NOMO-1 treated with DMSO at 0.1 percent for 48 hours (cell line): ENCODE results near the gene SNX10.
A peak's percentile ranks its signal among the peaks of the same experiment; 100 is the strongest.
"Not testable (repeated sequence)": the region's sequence is repeated elsewhere in the genome, so short reads cannot be mapped to it uniquely, and the experiment has no call there.

Experiments
- DNase-seq: peaks from one replicate; lab custom pipeline; 2025; ENCODE audit not compliant: unreplicated experiment; lab: John Stamatoyannopoulos, UW

The SNX10 gene, protein sequence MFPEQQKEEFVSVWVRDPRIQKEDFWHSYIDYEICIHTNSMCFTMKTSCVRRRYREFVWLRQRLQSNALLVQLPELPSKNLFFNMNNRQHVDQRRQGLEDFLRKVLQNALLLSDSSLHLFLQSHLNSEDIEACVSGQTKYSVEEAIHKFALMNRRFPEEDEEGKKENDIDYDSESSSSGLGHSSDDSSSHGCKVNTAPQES

DNA sequence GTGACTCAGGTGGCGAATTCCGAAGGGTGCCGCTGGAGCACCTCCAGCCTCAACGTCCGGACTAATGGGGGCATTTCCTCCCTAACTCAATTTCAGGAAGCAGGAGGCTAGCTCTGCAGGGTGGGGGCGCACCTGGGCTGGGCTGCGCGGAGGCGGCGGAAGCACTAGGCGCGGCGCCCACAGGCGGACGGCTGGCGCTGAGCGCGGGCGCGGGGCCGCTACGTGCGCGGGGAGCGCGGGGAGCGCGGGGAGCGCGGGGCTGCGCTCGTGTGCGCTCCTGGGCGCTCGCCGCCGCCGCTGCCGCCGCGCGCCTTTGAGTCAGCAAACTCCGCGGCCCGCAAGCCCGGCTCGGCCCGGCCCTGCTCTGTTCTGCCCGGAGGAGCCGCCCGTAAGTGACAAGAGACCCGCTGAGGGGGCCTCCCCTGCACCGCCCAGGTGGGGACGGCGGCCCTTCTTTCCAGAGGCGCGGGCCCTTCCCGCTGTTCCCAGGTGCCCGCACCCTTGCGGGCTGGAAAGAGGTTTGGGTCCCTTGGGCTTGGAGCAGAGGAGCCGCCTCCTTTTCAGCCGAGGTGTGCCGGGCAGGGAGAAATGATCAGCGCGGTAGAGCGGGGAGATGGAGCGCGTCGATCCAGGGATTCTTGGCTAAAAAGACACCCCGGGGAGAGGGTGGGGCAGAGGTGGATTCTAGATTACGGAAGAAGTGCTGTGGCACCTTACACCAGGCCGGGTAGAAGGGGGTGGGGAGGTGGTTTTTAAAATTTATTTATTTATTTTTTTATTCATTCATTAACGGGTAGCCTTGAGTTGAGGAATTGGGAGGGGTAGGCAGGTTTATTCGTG lies at the start of gene SNX10:
SNX10 (plus strand) TSS at position 164 of the 840 bp plus-strand sequence. CDS start 54,581 bp downstream, outside the sequence.
- peak; percentile 69 for DNase-seq

DNA sequence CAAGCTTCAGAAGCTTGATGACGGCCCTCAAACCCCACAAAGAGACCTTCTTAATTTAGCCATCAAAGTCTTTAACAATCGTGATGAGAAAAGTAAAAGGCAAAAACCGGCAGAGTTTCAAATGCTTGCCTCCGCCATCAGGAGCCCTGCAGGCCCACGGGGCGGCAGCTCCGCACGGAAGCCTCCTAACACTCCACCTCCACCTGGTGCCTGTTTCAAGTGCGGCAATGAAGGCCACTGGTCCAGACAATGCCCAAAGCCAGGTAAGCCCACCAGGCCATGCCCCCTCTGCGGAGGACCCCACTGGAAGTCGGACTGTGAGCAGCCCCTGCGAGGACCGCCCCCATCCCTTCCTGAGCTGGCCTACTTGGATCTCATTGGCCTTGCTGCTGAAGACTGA lies 46.5 kb upstream of the SNX10 start:
- DNase-seq, result no peak

DNA sequence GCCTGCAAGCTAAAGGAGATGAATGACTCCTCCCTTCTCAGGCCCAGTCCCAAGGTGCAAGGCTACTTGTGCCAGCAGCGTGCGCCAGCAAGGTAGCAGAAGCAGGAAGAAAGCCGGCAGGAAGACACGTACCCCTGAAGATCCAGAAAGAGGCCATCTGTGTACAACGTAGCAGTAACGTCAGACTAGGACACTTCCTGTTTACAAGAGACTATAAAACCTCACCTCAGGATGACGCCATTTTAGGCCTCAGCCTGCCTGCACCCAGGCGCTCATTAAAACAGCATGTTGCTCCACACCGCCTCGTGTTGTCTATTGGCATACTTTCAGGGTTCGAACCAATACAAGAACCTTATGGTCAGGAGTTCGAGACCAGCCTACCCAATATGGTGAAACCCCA lies 41.4 kb upstream of the SNX10 start:
- no peak for DNase-seq

DNA sequence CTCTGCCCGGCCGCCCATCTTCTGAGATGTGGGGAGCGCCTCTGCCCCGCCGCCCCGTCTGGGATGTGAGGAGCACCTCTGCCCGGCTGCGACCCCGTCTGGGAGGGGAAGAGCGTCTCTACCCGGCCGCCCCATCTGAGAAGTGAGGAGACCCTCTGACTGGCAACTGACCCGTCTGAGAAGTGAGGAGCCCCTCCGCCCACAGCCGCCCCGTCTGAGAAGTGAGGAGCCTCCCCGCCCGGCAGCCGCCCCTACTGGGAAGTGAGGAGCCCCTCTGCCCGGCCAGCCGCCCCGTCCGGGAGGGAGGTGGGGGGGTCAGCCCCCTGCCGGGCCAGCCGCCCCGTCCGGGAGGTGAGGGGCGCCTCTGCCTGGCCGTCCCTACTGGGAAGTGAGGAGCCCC lies 29.8 kb upstream of the SNX10 start:
- not testable (repeated sequence) for DNase-seq

DNA sequence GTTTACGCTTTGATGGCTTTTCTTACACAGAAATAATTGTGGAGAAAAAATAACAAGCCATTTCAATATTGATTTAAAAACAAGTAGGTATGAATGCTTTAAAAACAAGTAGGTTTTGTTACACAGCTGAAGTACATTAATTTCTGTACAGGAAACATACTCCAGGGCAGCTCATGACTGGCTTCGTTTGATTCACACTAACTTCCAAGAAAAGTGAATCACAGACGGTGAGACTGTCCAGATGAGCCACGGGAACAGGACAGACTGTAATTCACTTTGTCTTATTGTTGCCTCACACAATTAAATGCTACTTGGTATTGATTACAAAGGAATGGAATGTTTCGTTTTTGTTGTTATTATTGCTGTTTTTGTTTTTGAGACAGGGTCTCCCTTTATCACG lies 26.6 kb upstream of the SNX10 start:
- no peak for DNase-seq

DNA sequence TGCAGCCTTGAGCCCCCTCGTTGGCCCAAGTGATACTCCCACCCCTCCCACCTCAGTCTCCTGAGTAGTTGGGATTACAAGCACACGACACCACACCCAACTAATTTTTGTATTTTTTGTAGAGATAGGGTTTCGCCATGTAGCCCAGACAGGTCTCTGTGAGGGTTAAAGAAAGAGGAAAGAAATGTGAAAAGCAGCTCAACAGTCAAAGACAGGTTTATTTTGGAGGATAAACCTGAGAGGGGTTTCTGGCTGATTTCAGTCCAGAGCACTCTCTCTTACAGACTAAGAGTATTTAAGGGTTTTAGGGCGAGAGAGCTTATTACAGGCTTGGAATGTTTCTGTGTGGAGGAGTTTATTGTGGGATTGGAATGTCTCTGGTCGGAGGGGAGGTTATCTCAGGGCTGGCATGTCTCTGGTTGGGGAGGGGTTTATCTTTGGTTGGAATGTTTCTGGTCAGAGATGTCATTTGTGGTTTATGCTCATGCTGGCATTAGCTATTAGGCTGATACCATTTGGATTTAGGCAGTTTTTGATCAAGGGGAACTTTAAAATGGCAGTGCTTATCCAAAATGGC lies 26.1 kb upstream of the SNX10 start:
- DNase-seq, result no peak

DNA sequence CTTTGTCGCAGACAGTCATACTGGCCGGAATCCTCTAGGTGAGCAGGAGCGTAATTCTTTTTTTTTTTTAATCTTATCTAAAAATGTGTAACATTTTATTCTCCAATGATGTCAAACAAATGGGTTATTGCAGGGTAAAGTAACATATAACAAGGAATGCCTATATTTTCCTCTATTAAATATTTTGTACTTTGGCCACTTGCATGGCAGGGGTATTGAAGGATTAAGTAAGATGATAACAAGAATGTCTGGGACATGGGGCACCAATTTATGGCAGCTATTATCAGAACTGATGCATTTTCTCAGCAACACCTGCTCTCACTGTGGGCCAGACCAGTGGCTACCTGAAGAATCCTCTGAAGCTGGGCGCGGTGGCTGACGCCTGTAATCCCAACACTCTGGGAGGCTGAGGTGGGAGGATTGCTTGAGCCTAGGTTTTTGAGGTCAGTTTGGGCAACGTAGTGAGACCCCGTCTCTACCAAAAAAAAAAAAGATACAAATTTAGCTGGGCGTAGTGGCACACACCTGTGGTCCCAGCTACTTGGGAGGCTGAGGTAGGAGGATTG lies 24.0 kb upstream of the SNX10 start:
- DNase-seq, result no peak

DNA sequence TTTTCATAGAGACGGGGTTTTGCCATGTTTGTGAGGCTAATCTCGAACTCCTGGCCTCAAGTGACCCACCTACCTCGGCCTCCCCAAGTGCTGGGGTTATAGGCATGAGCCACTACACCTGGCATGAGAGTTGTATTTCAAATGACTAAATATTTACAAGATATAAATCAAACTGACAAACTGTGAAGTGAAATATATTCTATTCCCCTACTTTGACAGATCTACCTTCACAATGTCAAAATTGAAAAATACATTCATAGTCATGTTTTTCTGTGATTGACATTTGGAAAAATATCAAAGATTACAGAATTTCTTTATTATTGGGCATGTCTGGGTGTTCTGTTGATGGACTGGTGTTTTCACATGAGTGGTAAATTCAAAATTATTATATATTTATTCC lies 16.4 kb upstream of the SNX10 start:
- no peak for DNase-seq

DNA sequence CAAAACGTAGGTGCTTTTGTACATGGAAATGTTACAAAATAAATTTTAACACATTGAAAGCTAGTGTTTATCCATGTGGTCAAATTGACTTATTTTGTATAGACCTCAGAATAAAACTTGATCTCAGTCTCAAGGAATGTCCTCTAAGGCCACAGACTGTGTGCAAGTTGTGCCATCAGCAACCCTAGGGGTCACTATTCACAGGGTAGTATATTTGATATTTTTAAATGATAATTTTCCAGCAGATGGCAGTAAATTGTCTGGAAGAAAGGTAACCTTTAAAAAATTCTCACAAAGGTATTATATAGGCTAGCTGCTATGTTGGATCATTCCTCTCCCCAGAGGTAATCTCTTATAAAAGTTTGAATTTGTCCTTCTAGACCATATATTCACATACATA lies 12.9 kb upstream of the SNX10 start:
- peak; percentile 63 for DNase-seq

DNA sequence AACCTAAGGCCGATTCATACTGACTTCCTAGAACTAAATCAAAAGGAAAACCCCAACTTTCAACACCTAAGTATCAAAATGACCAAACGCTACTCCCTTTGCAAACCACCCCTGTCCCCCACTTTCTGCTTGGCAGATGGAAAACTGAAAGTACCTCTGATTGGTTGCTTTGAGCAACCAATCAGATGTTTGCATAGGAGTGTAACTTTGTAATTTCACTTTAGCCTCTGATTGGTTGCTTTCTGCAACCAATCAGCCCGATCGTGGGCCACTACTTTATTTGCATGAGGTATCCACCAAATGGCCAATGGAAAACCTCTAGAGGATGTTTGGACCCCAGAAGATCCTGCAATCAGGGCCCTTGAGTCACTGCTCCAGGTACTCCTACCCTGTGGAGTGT lies 12.3 kb upstream of the SNX10 start:
- no peak for DNase-seq

DNA sequence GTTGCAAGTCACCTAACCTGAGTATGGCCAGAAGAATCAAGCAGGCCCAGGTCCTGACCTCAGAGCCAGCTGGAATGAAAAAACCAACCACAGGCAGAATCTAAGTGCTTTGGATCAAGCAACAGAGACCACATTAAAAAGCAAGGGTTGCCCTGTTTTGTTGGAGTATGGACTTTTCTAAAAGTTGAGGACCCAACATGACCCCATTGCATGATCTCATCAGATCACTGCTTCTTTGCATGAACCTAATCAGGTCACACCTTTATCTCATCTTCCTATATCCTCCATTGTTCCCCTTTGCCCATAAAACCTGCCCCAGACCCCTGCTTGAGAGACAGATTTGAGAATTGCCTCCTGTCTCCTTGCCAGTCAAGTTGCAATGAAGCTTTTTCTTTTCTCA lies 11.6 kb upstream of the SNX10 start:
- DNase-seq, result no peak

DNA sequence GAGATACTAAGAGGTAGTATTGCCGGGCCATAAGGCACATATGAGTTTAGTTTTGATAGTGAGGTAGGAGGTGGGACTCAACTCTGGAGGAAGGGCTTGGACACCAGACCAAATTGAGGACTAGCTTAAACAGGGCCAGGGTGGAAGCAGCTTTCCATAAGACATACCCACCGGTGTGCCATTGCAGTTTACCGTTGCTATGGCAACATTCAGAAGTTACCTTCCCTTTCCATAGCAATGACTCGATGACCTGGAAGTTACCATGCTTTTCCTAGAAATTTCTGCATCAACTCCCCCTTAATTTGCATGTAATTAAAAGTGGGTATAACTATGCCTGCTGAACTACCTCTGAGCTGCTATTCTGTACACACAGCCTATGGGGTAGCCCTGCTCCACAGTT lies 10.9 kb upstream of the SNX10 start:
- no peak for DNase-seq

DNA sequence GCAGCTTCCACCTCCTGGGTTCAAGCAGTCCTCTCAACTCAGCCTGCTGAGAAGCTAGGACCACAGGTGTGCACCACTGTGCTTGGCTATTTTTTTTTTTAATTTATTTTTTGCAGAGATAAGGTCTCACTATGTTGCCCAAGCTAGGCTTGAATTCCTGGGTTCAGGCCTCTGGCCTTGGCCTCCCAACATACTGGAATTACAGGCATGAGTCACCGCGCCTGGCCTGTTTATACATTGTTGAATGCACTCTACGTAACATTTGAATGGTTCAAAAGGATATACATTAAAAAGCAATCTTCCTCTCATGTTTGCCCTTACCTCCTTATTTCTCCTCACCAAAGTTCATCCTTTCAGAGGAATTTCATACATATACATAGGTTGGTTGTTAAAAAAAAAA lies 7.2 kb upstream of the SNX10 start:
- no peak for DNase-seq

DNA sequence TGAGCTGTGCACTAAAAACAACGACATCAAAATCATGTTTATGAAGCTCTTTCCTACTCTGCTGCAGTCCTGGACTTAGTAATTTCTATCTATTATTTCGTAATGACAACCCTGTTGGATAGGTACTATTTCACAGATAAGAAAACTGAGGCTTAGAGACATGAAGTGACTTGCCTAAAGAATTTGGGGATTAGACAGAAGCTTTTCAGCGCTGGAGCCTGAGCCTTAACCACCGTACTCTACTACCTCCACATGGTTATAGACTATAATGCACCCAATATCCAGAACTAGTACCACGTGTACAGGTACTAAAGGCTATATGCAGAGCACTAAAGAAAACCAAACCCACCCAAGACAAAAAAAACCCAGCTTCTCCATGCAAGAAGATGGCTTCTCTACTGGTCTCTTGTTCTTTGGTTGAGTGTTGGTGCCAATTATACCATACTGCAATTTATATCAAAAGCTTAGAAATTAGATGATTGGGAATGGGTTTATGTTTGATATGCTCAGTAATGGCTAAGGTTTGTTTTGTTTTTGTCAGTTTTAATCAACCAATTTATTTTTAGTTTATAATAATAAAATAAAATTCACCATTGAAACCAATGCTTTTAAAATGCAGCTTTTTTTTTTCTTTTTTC lies 6.5 kb upstream of the SNX10 start:
- no peak for DNase-seq

DNA sequence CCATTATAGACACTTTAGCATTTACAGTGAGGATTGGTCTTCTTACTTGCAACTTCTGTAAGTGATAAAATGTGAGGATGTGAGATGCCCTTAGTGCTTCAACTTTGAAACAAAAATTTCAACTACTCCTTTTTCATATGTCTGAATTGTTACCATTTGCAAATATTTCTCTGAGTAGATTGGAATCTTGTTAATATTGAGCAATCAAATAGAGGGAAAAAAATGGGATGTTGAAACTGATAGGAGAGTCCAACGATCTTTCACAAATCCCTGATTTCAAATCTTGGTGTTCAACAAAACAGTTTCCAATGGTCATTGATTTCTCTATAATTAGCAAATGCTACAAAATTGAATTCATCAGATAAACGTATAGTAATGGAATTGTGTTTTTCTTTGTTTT lies 5.5 kb upstream of the SNX10 start:
- DNase-seq, result no peak

DNA sequence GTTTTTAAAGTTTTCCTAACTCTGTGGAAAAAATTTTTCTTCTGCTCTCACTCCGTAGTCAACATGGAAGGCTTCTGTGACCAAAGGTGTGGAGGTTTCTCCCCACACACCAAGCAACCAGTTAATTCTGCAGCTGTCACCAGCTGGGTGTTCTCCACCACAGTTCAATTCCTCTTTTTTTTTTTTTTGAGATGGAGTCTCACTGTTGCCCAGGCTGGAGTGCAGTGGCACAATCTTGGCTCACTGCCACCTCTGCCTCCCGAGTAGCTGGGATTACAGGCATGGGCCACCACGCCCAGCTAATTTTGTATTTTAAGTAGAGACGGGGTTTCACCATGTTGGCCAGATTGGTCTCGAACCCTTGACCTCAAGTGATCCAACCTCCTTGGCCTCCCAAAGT lies 3.5 kb upstream of the SNX10 start:
- DNase-seq, result not testable (repeated sequence)

DNA sequence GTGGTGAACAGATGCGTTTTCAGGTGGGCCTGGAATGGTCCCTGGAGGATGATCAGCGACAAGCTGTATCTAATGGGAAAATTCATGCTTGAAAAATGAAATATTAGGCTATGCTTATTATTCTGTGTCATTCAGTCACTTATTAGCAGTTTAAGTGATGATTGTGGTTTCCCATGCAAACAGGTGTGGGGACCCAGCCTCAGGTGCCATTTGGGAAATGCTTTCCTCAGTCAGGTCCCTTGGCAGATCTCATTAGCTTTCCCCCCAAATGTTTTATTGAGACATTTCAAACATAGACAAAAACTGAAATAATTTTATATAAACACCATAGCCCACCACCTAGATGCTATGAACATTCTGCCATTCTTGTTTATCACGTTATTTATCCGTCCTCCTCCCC lies 411 bp upstream of the SNX10 start:
- DNase-seq, result no peak

DNA sequence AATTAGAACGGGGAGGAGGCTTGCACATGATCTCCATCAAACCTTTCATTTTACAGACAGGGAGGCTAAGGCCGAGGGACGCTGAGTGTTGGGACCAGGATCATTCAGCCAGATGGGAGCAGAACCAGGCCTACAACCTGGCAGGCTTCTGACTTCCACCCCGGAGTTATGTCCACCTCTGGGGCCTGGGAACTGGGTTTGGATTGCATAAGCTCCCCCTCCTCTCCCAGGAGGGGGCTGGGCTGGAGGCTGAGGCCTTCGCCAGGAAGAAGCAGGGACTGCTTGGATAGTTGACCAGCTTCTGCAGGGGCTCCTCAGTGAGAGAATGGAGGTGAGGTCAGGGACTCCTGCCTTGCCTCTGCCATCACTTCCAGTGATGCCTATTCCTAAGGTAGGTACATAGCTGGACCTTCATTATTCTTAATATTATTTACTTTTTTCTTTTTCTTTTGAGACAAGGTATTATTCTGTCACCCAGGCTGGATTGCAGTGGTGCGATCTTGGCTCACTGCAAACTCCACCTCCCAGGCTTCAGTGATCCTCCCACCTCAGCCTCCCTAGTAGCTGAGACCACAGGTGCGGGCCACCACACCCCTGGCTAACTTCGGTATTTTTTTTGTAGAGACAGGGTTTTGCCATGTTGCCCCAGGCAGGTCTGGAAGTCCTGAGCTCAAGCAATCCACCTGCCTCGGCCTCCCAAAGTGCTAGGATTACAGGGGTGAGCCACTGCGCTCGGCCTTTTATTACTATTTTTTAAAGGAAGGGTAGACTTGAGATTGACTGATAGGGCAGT lies 1.3 kb downstream of the SNX10 start:
- no peak for DNase-seq

DNA sequence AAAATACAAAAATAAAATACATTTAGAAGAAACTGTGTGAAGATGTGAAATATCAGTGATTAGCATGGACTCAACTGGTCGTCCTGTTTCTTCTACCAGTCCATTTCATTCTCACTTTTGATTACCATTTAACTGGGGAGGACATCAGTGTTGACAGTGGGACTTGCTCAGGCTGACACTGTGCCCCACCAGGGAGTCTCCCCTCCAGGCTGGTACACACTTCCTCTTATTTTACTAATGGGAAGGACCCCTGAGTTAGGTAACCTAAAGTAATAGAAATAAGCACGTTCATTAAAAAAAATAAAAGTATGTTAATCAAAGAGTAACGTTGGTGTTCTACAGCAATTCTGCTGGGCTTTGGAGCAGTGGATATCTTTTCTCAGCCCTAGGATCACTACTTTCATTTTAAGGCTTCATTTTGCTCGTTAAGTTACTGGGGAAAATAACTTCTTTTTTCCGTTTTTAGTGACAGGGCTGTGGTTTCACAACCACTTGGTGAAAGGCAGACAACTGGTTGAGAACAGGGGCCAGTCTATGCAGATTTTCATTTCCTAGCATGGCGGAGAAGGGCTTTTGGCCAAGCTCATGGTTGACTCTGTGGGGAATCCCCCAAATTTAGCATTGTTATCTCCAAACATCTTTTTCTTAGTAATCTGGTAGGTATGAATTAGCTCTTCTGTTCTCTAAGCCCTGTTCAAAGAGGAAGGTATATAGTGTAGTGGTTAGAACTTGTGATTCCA lies 2.1 kb downstream of the SNX10 start:
- peak; percentile 87 for DNase-seq

DNA sequence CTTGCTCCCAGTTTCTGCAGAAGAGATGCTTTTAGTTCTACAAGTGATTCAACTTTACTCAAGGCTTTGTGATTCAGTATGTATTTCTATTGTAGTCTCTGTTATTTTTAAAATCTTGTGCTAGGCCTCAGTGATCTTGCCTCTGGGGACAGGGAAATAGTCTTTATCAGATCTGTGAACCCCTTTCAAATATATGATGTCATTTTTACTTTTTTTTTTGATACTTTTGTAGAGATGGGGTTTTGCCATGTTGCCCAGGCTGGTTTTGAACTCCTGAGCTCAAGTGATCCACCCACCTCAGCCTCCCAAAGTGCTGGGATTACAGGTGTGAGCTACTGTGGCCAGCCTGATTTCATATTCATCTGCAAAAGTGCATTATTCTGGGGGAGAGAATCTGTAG lies 3.4 kb downstream of the SNX10 start:
- DNase-seq, result no peak
